GM21360 (cell line): ENCODE results near the gene PTPRG.
"Not testable (repeated sequence)": the region's sequence is repeated elsewhere in the genome, so short reads cannot be mapped to it uniquely, and the experiment has no call there.

Experiments used
- ATAC-seq: cut with Tn5 transposase; IDR thresholded peaks from one replicate; pipeline ENCODE4 v1.9.1; 2021; ENCODE audit warnings: mild to moderate bottlenecking, moderate library complexity; ENCODE audit not compliant: unreplicated experiment

Gene PTPRG

DNA sequence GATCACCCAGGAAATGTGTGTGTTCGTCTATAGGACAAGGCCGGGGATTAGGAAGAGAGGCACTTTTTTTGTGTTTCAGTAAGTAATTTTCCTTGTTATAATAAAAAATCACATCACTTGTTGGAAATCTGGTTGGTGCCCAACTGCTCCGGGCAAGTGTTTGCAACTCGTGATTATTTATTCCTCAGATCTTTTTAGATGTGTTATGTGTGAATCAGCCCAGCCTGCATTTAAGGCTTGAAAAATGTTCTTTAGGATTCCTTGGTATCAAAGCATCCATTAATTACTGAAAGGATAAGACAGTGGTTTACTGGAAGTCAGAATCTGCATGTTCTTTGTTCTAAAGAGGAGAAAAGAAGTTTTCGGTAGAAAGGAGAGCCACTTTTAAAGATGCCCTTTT is 466.4 kb downstream of the PTPRG start:
- no peak for ATAC-seq

DNA sequence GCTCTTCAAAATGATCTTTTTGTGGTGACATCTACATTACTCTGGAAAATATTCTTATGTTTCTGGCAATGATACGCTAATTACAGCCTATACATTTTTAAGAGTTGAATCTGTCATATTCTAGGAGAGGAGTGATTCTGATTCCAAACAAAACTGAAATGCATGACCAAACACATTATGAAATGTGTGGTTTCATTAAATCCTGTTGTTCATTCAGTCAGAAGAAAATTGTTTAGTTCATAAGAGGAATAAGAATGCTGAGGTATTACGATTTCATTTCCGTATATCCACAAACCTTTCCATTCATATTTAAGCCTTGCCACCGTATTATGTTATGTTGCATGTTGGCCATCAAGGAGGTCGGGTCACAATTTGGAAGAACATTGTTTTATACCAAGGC is 466.9 kb downstream of the PTPRG start:
- ATAC-seq = no peak

DNA sequence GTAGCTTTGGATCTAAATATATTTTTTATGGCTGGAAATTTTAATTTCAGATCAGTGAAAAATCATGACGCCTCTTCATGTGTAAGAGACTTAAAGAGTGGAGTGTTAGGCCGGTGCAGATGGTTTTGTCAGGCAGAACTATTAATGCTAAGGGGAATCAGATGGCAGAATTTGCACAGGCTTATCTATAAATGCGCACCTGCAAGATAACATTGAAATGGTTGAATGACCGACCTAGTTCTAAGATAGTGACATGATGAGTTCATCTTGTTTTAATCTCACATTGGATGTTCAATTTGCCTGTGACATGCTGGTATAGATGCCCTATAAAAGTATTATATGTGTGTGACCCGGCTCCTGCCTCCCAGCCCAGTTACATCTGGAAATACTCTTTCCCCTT is 471.4 kb downstream of the PTPRG start:
- ATAC-seq = no peak

DNA sequence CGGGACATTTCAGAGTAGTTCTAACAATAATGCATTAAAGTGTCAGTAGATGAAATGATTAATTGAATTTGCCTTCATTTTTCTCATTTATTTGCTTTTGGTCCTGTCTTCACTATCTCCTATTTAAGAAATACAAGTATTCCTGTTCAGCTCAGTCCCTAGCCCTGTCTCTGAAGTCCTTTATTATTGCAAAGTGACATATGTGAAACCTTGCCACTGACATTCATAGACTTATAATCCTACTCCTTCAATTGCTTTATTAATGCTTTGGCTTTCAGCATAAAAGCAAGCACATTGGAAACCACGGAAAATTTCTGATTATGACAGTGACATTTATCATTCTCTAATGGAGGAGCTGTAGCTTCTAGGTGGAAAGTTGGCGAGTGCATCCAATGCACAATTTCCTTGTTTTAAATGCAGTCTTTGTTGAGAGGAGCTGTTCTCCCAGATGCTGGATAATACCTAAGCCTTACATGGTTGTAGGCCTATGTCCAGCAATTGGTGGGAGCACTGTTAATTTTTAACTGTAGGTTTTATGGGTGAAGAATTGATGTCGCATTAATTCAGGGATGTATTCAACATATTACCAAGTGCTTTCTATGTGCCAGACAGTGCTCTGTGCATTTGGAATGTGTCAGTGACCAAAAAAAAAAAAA is 474.2 kb downstream of the PTPRG start:
- ATAC-seq = no peak

DNA sequence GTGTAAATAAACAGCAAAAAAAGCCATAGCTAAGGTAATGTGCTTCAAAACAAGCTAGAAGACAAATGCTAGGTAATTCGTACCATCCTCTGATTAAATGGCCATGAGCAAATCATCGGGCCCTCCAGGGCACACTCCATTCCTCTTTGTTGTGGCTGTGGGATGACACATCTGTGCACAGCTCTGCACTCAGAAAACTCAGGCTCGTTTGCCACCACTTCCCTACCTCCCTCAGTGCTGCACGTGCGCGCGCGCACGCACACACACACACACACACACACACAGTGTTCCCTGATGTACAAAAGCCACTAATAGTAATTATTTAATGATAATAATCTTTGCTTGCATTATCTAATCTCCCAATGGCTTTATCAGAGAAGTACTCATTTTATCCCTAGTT is 475.4 kb downstream of the PTPRG start:
- no peak for ATAC-seq

DNA sequence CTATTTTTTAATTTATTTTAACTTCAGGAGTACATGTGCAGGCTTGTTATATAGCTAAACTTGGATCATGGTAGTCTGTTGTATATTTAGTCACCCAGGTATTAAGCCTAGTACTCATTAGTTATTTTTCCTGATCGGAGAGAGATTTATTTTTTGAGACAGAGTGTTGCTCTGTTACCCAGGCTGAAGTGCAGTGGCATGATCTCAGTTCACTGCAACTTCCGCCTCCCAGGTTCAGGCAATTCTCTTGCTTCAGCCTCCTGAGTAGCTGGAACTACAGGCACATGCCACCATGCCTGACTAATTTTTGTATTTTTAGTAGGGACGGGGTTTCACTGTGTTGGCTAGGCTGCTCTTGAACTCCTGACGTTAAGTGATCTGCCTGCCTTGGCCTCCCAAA is 477.4 kb downstream of the PTPRG start:
- not testable (repeated sequence) for ATAC-seq

DNA sequence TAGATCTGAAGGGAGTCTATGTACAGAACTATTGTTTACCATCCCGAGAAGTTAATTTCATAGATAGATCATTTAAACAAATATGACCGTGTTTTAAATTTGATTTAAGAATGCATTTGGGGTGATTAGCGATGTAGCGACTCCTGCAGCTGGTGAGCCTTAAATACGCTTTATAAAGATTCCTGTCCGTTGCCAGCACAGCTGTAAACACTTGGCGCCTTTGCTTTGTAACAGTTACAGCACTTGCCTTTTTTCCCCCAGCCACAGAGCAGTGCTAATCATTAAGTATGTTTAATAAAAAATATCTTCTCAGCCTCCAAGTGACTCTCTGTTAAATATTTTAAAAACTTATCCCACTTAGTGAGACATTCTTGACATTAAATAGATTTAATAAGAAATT is 478.2 kb downstream of the PTPRG start:
- ATAC-seq = no peak

DNA sequence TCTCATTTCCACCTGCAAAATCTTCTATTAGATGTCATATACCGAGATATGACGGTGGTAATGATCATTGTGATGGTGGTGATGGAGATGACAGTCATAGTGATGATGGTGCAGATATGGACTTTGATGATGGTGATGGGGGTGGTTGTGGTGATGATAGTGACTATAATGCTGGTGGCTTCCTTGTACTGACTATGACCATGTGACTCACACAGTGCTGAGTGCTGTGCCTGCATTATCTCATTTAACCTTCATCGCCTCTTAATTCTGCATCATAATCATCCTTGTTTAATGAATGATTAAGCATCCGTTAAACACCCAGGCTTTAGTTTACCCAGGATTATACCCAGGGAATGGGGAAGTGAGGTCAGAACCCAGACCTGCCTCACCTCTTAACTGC is 480.3 kb downstream of the PTPRG start:
- ATAC-seq = no peak

DNA sequence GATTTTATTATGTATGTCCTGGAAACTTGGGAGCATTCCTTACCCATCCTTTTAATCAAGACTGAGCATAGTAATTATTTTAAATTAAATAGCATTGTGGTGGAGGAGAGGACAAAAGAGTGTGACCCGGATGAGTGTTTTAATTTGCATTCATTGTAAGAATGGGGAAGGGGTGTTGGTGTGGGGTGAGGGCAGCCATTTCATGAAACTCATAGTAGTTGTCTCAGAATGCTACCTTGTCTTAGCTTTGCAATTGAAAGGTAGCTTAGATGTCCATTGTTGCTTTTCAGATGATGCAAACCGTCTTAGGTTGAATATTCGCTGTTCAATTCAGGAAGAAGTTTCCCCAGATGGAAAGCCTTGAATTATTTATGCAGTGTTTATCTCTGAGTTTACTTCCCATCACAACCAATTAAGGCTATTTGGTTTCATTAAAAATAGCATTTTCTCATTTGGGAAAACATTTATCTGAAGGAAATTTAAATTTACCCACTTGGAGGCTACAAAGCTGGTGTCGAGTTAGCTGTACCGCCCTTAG is 483.6 kb downstream of the PTPRG start:
- ATAC-seq = no peak

DNA sequence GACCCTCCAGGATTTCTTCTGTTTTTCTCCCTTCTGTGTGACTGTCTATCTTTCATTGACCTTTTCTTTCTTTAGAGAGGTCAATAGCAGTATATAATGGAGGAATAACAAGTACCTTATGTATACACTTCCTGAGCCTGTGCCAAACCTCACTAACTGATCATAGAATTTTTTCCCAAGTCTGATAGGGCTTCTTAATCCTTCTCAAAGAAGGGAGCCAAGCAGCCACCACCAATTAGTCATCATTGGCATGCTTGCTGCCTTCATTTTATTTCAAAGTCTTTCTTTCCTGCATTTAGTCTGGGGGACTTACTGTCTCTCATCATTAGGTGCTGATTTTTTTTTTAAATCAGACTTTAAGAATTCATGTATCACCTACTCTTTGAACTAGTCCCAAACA is 485.0 kb downstream of the PTPRG start:
- ATAC-seq = no peak

DNA sequence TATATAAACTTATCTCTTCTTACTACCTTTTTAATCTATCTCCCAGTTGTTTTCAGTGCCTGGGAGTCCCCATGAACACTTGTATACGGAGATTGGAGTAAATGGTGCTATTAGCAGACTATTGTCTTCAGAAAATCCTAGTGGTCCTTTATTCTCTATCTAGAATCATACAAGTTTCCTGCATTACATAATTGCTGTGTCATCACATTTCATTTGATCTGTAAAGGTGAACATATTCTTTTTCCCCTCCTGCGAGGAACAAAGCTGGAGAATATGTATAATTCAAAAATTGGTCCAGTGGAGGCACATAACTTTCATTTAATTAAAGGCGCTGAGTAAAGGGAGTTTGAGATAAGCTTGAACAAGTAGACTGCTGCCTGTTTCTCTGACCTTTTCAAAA is 487.2 kb downstream of the PTPRG start:
- ATAC-seq = no peak

DNA sequence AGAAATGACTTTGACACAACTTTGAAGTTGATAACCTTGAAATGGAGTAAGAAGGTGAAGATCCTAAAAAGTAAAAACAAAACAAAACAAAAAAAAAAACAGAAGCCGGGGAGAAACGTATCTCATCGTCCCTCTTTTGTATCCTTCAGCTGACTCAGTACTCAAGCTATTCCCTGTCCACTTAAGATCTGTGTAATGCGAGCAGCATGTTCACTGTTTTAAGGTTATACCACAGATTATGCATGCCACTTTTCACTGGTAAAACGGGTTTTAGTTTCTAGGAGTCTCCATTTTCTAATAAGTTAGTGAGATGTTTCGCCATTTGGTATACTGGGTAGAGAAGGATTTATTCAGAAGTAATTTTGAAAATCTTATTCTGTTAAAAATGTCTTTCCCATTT is 487.7 kb downstream of the PTPRG start:
- no peak for ATAC-seq

DNA sequence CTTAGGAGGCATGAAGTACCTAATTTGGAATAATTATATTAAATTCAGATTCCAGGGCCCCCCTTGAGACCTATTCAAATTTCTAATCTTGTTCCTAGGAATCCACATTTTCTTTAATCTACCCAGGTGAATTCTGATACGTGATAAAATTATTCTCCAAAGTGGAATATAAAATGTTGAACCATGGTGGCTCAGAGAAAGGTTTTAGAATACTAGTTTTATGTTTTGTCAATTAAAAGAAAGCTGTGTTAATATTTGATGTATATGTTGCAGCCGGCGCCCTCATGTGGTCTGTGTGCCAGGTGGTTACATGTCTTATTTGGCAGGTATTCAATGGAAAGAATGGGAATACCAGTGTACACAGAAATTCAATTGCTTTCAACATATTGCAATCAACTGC is 490.1 kb downstream of the PTPRG start:
- ATAC-seq = no peak

DNA sequence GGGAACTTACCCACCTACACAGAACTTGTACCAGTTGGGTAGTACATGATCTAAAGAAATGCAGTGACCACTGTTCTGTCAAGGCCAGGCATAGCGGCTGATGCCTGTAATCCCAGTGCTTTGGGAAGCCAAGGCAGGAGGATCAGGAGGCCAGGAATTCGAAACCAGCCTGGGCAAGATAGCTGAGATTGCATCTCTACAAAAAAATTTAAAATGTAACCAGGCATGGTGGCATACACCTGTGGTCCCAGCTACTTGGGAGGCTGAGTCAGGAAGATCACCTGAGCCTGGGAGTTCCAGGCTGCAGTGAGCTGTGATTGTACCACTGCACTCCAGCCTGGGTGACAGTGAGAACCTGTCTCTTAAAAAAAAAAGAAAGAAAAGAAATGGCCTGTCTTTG is 491.0 kb downstream of the PTPRG start:
- no peak for ATAC-seq

DNA sequence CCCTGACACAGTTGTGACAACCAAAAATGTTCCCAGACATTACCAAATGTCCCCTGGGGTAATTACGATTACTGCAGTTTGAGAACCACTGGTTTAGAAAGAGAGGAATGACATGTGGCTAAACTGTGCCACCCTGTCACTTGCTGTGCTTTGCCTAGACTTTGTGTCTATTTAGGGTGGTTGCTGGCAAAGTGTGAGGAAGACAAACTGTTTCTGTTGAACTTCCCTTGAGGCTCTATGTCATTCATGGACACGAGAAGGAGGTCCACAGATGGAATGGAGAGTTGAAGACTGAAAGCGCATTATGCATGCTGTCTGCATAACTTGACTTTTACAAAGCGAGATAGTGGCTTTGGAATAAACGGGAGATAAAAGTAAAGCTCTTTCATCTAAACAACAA is 495.3 kb downstream of the PTPRG start:
- no peak for ATAC-seq

DNA sequence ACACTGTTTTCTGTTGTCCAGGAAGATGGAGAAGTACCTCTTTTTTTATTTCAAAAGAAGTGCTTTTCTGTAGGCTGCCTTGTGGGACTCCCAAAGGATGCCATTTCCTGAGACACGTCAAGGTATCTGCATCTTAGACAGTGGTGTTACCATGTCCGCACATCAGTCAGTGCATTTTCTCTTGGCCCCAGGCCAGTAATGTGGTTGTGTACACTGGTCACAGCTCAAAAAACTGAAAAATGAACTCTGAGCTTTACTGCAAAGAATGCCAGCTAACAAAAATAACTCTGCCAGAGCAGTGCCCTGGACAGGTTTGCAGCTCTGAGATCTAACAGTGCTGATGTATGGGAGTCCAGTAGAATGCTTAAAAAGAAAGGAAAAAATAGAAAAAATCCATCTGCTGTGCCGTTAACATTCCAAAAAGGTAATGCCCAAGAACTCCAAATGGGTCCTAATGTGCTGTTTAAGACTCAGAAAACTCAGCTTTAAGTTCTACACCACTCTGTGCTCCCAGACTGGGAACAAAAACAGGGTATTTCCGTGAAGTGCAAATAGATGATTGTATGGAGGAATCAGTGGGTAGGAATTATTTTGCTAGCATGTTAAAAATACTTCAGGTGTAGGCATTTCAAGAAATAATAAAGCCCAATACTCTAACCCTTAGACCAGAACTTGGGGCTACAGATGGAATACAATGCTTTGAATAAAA is 496.1 kb downstream of the PTPRG start:
- no peak for ATAC-seq

DNA sequence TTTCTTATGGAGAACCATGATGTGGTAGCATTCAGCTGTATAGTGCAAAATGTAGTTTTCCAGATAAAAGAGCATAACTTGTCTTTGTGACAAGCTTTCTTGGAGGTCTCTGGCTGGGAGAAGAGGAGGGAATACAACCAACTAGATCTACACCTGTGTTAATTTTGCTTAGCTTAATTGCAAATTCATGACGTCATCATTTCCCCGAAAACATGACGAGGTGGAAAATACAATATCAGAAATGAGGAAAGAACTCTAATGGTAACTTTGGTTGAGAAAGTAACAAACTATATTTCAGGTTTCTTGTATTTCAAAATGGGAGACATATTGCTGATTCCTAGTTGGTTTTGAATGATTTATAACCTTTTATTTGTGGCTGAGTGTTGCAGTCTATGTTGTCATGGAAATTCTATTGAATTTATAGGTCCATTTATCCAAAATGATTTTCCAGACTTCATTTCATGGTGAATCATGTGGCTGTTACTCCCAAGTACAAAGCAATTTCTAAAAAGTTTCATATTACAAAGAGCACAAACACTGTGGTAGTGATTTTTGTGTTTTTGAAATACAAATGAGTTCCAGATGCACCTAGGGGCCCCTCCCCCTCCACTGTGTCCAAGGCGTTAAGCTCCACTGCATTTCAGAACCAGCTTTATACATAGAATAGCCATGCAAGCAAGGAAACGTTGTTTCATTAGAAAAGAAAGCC is 504.8 kb downstream of the PTPRG start:
- ATAC-seq = no peak

DNA sequence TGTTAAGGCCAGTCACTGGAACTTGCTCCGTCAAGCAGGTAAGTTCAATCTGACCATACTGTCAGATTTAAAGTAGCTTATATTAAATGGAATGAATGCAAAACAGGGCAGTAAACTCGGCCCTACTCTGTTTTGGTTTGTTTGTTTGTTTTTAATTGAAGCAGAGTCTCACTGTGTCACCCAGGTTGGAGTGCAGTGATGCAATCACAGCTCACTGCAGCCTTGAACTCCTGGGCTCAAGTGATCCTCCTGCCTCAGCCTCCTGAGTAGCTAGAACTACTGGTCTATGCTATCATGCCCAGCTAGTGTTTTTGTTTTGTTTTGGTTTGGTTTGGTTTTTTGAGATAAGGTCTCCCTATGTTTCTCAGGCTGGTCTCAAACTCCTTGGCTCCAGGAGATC is 507.0 kb downstream of the PTPRG start:
- ATAC-seq = no peak

DNA sequence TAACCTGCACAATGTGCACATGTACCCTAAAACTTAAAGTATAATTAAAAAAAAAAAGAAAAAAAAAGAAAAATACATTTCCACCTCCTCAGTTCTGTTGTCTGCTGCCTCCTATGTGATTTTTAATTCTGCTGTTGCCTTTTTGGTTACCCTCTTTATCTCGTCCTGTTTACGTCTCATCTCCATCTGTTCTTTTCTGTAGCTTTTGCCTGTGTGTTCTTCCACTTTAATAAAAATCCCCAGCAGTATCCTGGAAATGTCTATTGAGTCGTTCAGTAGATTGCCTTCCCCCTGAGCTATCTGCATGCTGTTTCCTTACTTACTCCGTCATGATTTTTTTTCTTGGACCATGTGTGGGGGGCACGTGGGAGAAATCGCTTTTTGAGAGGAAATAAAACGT is 509.5 kb downstream of the PTPRG start:
- ATAC-seq = no peak

DNA sequence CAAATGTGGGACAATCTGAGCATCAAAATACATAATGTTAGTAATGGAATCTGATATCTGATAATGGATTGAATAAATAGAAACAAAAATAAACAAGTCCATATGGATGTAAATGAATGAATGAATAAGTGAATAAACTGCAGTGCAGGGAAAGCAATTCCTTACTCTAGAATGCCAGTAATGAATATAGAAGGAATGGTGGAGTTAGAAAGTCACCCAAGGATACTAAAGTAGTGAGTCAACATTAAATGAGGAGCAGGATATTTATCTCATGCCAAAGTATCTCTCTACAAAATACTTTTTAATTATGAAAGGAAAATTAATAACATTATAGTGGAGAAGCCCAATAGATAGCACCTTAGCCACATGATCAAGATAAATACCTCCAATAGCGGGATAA is 511.7 kb downstream of the PTPRG start:
- ATAC-seq = no peak

DNA sequence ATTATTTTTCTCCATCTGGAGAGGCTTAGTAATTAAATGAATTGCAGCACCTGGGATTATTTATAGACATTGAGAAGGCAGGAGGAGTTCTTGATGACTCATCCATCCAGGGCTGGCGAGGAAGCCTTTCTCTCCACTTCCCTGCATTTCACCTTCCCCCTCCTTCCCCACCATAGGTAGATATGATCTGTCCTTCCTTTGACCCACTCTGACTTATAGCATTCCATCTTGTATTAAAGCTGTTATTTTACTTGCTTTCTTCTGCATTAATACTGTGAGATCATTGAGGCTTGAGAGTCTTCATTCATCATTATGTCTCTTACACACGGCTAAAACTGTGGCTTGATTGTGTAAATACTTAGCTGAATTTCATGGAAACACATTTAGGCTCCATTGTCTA is 523.2 kb downstream of the PTPRG start:
- no peak for ATAC-seq

DNA sequence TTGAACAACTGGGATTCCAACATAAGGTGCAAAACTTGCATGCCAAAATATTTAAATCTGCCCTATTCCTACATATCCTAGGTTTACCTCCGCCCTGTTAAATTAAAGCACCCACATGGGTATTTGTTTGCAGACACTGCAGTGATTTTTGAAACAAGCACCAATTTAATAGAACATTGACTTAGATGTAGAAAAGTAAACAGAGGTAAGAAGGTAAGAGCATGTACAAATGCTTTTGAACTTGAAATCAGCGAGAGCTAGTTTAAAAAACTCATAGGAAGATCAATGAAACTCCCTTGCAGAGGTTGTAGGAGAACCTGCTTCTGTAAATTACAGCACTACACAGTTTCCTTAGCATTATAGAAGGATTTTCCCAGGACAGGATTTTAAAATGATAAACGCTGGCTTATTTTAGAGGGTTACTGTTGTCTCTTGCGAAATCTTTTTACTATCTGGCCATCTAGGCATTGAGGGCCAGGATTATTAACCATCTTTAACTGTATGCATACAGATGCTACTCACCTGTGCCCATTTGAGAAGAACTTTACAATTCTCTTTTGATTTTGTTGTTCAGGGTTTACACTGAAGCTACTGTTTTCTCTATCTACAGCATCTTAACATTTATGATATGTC is 527.2 kb downstream of the PTPRG start:
- no peak for ATAC-seq
